Esophagus squamous epithelium (tissue), 5 donors: ENCODE measurements around the gene AGRP. TPM values are rescaled to one million over a fixed set of nuclear protein-coding genes. Genes with fewer than 3 reads are reported as not detected.
"Not testable (repeated sequence)": the region's sequence is repeated elsewhere in the genome, so short reads cannot be mapped to it uniquely, and the experiment has no call there.

ENCODE experiments used
- DNase-seq: peaks from one replicate; lab custom pipeline; 2025; lab: John Stamatoyannopoulos, UW
- H3K27ac ChIP-seq, 4 donors: fragments of 200-600 bp; sonication (generic); one replicate each; pipeline ENCODE4 v1.5.1; 2016 to 2019; ENCODE audit warnings: mild to moderate bottlenecking in 1 of 4
- H3K27me3 ChIP-seq, 4 donors: fragments of 200-600 bp; sonication (generic); 1 replicate in 3 of 4; 2 replicates in 1 of 4; pipeline versions ENCODE4 v1.5.1 to v1.6.0; 2017 to 2021; ENCODE audit warnings: antibody characterized with exemption in 1 of 4
- H3K36me3 ChIP-seq, 3 donors: fragments of 200-600 bp; sonication (generic); one replicate each; pipeline ENCODE4 v1.5.1; 2016 to 2019
- H3K4me1 ChIP-seq, 3 donors: fragments of 200-600 bp; sonication (generic); one replicate each; pipeline ENCODE4 v1.5.1; 2017 to 2019
- H3K4me3 ChIP-seq, 4 donors: fragments of 200-600 bp; sonication (generic); 1 replicate in 3 of 4; 2 replicates in 1 of 4; pipeline ENCODE4 v1.5.1; 2016 to 2019; ENCODE audit warnings: mild to moderate bottlenecking in 2 of 4, moderate library complexity in 1 of 4
- H3K9me3 ChIP-seq, 3 donors: fragments of 200-600 bp; sonication (generic); one replicate each; pipeline ENCODE4 v1.5.1; 2016 to 2019
- POLR2A ChIP-seq, 4 donors: fragments of 450-650 bp; IDR thresholded peaks; one replicate each; pipeline ENCODE4 v1.6.1; 2017; ENCODE audit warnings: antibody characterized with exemption in 4 of 4, mild to moderate bottlenecking in 4 of 4, moderate library complexity in 3 of 4
- WGBS, 2 donors: methylation state at CpG; one replicate each; pipeline ENCODE4 v1.1.5; 2018; 5-methylcytosine and 5-hydroxymethylcytosine counted together
- intact Hi-C: fragments of 100-400 bp; cut with DNase I; formaldehyde crosslinking; loops from one replicate; pipeline ENCODE4 v1.15.0; 2022
- total RNA-seq, 4 donors: library from RNA; depleted of rRNA; stranded (reverse); fragments of >200 nt; gene quantifications; one replicate each; pipeline ENCODE4 v1.1.0, GENCODE V29; 2016
- TF ChIP-seq, protein P1 (sequence below), 6 experiments: fragments of 450-650 bp in 4 of 6; fragments of 200-600 bp in 2 of 6; sonication (generic) in 2 of 6; IDR thresholded peaks; one replicate each; pipeline ENCODE4 v1.5.1; 2016 to 2019; ENCODE audit warnings: antibody characterized with exemption in 6 of 6, mild to moderate bottlenecking in 4 of 6, moderate library complexity in 4 of 6
- donor health status: DM: yes; HTN: yes; CAD: no.

Gene AGRP
- total RNA-seq, 4 donors from 2014 or later = not detected

DNA sequence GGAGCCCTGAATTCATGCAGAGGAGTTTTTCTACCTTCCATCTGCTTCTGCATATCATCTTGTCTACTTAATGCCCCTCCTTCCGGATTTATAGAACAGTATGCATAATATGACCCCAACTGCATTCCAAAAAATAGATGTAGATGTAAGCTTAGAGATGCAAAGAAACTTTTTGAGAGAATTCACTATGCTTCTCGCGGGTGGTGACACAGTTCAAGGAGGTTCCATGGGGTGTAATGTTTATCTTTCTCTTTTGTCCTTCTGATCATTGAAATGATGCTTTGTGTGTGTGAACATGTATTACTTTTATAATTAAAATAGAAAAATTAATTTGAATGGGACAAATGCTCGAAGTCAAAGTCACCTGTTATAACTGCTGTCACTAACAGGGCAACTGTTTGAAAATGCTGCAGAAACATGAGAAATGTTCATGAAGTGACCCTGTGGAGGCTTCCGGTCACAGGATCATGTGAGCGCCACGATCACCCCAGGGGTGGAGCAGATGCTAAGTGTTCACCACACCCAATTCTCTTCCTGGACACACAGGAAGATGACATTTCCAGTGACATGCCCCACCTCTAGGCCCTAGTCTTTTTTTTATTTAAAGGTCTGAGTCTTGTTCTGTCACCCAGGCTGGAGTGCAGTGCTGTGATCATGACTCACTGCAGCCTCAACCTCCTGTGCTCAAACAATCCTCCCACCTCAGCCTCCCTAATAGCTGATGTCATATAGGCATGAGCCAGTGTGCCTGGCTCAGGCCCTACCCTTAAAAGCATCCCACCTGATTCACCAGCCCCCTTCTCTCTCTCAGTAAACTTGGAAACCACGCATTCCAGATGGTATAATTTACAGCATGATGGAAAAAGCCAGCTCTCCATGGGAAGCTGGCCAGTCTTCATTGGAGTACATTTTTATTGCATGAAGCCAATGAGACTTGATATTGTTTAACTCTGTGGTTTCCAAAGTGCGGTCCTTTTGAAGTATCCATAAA lies 21.0 kb upstream of the AGRP start:
- intact Hi-C loops = no loop called here
- WGBS, 2 donors = 63 to 64% methylated on average over 9 of the region's 9 CpGs
- H3K4me1 ChIP-seq = peaks cover 0 to 18% (median 0%) of the 10 kb centered on the region in 3 donors
- H3K4me3 ChIP-seq = no peak overlapping the region
- H3K9me3 ChIP-seq = no peaks in the 10 kb centered on the region
- TF ChIP-seq POLR2A (IDR thresholded peaks at IDR 0.05) = no peak
- TF ChIP-seq, protein P1, sequence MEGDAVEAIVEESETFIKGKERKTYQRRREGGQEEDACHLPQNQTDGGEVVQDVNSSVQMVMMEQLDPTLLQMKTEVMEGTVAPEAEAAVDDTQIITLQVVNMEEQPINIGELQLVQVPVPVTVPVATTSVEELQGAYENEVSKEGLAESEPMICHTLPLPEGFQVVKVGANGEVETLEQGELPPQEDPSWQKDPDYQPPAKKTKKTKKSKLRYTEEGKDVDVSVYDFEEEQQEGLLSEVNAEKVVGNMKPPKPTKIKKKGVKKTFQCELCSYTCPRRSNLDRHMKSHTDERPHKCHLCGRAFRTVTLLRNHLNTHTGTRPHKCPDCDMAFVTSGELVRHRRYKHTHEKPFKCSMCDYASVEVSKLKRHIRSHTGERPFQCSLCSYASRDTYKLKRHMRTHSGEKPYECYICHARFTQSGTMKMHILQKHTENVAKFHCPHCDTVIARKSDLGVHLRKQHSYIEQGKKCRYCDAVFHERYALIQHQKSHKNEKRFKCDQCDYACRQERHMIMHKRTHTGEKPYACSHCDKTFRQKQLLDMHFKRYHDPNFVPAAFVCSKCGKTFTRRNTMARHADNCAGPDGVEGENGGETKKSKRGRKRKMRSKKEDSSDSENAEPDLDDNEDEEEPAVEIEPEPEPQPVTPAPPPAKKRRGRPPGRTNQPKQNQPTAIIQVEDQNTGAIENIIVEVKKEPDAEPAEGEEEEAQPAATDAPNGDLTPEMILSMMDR (IDR thresholded peaks at IDR 0.05) = no peak
- no peaks in the 10 kb centered on the region for H3K36me3 ChIP-seq
- peak overlapping the region in 3 of 4 donors; percentile 38 to 69 (median 39) for H3K27ac ChIP-seq
- H3K27me3 ChIP-seq = no peaks in the 10 kb centered on the region
- no peak for DNase-seq

DNA sequence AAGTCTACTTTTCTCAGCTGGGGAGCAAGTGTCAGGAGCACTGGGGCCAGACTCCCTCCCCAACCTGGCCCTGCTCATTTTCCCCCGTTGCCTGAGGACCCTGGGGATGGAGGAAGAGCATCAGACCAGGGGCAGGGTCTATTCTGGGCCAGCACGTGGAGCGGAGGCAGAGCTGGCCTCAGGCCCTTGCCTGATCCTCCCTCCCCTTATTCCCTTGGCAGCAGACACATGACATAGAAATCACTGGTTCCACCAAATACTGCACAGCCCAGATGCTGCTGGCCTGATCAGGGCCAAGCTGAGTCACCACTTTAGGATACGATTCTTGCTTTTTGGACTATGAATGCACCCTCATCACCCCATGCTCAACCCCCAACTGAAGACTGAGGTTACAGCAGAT lies 15.8 kb upstream of the AGRP start:
- 40 to 56% methylated on average over 3 to 4 of the region's 4 CpGs for WGBS, 2 donors
- intact Hi-C loops = no loop called here
- Histone ChIP-seq H3K27ac (peak overlapping the region in 1 of 4 donors; percentile 39), H3K27me3 (no peaks in the 10 kb centered on the region), H3K4me1 (peaks cover 0 to 9% (median 0%) of the 10 kb centered on the region in 3 donors), H3K36me3 (no peaks in the 10 kb centered on the region), H3K9me3 (no peaks in the 10 kb centered on the region), H3K4me3 (no peak overlapping the region)
- no peak for DNase-seq
- TF ChIP-seq, protein P1 (IDR thresholded peaks at IDR 0.05) = no peak

DNA sequence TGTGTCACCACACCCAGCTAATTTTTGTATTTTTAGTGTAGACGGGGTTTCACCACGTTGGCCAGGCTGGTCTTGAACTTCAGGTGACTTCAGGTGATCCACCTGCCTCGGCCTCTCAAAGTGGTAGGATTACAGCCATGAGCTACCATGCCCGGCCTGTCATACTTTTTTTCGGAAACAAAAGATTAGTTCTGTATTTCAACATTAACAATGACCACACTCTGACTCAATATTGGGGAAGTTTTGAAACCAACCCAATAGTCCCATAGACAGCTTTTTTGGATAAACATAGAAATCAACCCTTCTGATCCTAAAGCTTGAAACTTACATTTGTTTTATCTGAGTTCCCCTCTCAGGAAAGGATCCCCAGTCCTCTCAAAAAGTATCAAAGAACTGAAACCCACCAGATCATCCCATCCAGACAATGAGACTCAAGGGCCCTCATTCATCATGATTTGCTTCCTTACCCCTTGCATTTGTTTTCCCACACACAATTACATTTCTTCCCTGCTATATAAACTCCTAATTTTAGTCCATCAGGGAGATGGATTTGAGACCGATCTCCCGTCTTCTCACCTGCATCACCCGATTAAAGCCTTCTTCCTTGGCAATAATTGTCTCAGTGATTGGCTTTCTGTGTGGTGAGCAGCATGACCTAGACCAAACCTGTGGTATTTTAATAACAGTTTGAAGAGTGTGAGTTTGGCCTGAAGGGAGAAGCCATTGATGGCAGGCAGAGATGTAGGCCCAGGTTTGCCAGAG lies 7.2 kb upstream of the AGRP start:
- H3K27me3 ChIP-seq = no peaks in the 10 kb centered on the region
- peaks cover 0 to 25% (median 0%) of the 10 kb centered on the region in 3 donors for H3K4me1 ChIP-seq
- WGBS, 2 donors = 62 to 68% methylated on average over 7 to 8 of the region's 8 CpGs
- intact Hi-C loops = no loop called here
- H3K4me3 ChIP-seq = no peak overlapping the region
- peak overlapping the region in 1 of 4 donors; percentile 55 for H3K27ac ChIP-seq
- DNase-seq = no peak
- no peak for TF ChIP-seq POLR2A (IDR thresholded peaks at IDR 0.05)
- H3K36me3 ChIP-seq = peaks cover 0 to 15% (median 0%) of the 10 kb centered on the region in 3 donors
- no peaks in the 10 kb centered on the region for H3K9me3 ChIP-seq

DNA sequence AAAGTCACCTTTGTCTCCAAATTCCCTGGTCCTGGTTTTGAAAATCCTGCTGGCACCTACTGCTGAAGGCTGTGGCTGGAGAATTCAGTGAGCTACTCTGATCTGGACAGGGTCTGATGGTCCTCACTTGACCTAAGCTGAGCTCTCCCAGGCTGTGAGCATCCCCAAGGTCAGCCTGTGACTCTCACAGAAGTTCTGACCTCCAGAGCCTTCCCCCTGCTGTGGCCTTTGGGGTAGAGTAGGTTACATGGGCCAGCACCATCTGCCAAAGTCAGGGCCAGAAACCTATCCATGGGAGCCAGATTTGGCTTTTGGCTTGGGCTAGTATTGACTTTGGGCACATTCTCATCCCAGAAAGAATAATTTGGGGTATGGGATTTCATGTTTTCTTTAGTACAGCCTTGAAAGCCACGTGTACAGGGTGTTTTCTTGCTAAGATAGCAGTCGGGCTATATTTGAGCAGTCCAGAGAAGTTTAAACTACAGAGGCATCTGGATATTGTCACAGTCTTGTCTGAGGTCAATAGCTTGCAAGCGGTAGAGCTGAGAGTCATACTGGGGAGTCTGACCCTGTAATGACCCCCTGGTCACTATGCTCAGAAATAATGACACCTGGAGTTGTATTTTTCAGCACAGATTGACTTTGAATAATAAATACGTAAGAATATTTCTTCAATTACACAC lies 6.2 kb upstream of the AGRP start:
- no peak overlapping the region for H3K4me3 ChIP-seq
- intact Hi-C loops = no loop called here
- peak overlapping the region in 1 of 4 donors; percentile 55 for H3K27ac ChIP-seq
- WGBS, 2 donors = 79 to 81% methylated on average over 4 of the region's 4 CpGs
- no peaks in the 10 kb centered on the region for H3K27me3 ChIP-seq
- TF ChIP-seq POLR2A (IDR thresholded peaks at IDR 0.05) = no peak
- TF ChIP-seq, protein P1 (IDR thresholded peaks at IDR 0.05) = no peak
- H3K36me3 ChIP-seq = peaks cover 0 to 23% (median 0%) of the 10 kb centered on the region in 3 donors
- DNase-seq = no peak
- H3K4me1 ChIP-seq = peaks cover 0 to 25% (median 0%) of the 10 kb centered on the region in 3 donors
- no peaks in the 10 kb centered on the region for H3K9me3 ChIP-seq

DNA sequence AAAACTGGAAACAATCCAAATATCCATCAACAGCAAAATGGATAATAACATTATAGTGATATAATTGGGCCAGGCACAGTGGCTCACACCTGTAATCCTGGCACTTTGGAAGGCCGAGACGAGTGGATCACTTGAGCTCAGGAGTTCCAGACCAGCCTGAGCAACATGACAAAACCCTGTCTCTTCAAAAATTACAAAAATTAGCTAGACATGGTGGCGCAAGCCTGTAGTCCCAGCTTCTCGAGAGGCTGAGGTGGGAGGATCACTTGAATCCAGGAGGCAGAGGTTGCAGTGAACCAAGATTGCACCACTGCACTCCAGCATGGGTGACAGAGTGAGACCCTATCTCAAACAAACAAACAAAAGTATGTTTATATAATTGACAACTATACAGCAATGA lies 4.2 kb upstream of the AGRP start:
- Histone ChIP-seq H3K4me1 (peaks cover 4 to 28% (median 7%) of the 10 kb centered on the region in 3 donors), H3K36me3 (peaks cover 0 to 31% (median 0%) of the 10 kb centered on the region in 3 donors)
- intact Hi-C loops, H3K27ac ChIP-seq, H3K9me3 ChIP-seq, H3K27me3 ChIP-seq, DNase-seq, H3K4me3 ChIP-seq: not testable (repeated sequence)
- 83 to 96% methylated on average over 4 of the region's 4 CpGs for WGBS, 2 donors
